Activated CD8-positive, alpha-beta memory T cell treated with anti-CD3 and anti-CD28 coated beads for 4 hours (primary cell): ENCODE data around the gene MYH11.
"Not testable (repeated sequence)": the region's sequence is repeated elsewhere in the genome, so short reads cannot be mapped to it uniquely, and the experiment has no call there.

Source experiments
- DNase-seq, 2 donors: peaks; one replicate each; pipeline ENCODE4 v3.0.0-alpha.2; 2020; ENCODE audit warnings: low read depth in 2 of 2

The MYH11 gene

DNA sequence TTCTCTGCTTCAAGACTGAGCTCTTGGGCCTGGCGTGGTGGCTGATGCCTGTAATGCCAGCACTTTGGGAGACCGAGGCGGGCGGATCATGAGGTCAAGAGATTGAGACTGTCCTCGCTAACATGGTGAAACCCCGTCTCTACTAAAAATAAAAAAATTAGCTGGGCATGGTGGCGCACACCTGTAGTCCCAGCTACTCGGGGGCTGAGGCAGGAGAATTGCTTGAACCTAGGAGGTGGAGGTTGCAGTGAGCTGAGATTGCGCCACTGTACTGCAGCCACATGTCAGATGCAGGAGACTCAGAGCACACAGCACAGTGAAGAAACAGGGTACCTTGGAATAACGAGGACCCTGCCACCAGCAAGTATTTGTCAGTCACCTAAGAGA is 184.7 kb downstream of the MYH11 start:
- not testable (repeated sequence) for DNase-seq

DNA sequence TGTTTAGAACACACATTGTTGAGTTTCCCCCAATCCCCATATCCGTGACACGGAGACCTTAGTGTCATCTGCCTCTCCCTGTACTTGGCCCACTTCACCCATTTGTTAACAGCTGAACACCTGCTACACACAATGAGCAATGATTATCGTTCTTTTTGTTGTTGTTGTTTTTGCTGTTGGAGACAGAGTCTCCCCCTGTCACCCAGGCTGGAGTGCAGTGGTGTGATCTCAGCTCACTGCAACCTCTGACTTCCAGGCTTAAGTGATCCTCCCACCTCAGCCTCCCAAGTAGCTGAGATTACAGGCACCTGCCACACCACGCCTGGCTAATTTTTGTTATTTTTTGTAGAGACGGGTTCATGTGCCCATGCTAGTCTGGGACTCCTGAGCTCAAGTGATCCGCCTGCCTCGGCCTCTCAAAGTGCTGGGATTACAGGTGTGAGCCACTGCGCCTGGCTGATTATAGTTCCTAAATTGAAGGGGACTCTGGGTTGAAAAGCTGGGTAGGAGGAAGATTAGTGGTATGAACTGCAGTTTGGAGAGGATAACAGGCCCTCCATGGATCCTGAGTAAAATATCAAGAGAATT is 185.2 kb downstream of the MYH11 start:
- DNase-seq = no peak

DNA sequence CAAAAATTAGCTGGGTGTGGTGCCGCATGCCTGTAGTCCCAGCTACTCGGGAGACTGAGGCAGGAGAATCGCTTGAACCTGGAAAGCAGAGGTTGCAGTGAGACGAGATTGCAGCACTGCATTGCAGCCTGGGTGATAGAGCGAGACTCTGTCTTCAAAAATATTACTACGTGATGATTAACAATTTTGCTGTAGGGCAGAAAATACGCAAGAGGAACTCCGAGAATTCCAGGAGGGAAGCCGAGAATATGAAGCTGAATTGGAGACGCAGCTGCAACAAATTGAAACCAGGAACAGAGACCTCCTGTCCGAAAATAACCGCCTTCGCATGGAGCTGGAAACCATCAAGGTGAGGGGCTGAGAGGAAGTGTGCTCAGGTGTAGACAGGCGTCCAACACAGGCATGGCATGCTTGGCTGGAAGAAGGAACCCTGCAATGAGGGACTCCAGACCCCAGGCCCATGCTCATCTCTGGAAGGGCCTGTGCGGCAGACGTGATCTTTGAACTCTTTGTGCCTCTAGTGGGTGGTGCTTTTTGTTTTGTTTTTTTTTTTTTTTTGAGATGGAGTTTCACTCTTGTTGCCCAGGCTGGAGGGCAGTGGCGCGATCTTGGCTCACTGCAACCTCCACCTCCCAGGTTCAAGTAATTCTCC is 189.6 kb downstream of the MYH11 start:
- no peak for DNase-seq

DNA sequence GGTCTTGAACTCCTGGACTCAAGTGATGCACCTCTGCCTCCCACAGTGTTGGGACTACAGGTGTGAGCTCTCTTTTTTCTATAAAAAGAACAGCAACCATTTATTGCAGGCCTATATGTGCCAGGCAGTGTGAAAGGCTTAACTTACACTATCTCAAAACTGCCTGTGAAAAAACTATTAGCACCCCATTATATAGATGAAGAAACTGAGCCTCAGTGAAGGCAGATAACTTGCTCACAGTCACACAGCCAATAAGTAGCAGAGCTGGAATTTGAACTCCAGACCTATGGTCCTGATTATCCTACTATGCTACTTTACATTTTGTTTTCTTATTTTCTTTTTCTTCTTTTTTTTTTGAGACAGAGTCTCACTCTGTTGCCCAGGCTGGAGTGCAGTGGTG is 191.7 kb downstream of the MYH11 start:
- no peak for DNase-seq

DNA sequence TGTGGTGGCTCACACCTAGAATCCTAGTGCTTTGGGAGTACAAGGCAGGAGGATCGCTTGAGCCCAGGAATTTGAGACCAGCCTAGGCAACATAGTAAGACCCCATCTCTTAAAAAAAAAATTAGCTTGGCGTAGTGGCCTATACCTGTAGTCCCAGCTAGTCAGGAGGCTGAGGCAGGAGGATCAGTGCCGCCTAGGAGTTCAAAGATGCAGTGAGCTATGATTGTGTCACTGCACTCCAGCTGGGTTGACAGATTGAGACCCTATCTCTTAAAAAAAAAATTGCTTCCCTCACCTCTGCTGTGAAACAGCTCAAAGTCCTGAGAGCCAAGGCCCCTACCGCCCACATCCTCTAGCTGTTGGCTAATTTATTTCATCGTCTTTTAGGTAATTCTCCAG is 196.6 kb downstream of the MYH11 start:
- no peak for DNase-seq

DNA sequence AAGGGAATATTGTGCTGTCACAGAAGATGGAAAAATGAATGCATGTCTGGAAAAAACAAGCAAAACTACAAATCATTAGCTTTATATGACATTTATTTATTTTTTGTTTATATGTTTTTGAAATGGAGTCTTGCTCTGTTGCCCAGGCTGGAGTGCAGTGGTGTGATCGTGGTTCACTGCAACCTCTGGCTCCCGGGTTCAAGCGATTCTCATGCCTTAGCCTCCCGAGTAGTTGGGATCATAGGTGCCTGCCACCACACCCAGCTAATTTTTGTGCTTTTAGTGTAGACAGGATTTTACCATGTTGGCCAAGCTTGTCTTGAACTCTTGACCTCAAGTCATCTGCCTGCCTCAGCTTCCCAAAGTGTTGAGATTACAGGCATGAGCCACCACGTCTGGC is 198.3 kb downstream of the MYH11 start:
- DNase-seq = no peak

DNA sequence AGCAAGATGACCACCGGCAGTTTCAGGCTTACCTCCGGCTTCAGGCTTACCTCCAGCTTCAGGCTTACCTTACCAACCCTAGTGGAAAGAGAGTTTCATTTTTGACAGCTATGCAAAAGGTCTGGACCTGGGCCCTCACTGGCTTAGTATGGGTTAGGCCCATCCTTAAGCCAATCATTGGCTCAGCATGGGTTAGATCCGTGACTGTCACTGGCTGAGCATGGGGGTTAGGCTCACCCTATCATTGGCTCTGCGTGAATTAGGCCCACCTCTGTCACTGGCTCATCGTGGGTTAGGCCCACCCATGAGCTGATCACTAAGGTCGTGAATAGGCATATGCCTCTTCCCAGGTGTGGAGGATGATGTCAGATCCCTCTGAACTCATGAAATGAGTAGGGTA is 198.7 kb downstream of the MYH11 start:
- DNase-seq = no peak

DNA sequence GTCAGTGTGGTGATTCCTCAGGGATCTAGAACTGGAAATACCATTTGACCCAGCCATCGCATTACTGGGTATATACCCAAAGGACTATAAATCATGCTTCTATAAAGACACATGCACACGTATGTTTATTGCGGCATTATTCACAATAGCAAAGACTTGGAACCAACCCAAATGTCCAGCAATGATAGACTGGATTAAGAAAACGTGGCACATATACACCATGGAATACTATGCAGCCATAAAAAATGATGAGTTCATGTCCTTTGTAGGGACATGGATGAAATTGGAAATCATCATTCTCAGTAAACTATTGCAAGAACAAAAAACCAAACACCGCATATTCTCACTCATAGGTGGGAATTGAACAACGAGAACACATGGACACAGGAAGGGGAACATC is 201.3 kb downstream of the MYH11 start:
- DNase-seq = not testable (repeated sequence)

DNA sequence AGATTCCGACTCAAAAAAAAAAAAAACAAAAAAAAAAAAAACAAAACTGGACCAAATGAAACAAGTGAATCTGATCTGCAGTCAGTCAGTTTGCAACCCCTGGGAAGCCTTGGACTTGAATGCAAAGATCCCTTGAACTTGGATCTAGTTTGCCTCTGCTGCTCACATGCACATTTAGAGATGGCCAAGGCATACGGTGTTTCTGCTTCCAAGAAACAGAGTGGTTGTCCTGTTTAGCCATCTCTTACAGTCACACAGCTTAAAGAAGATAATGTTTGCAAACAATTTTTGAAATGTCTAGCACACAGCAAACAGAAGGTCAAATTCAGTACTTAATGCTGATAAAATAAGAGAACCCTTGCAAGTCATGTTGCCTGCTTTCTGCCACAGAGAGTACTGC is 202.2 kb downstream of the MYH11 start:
- no peak for DNase-seq

DNA sequence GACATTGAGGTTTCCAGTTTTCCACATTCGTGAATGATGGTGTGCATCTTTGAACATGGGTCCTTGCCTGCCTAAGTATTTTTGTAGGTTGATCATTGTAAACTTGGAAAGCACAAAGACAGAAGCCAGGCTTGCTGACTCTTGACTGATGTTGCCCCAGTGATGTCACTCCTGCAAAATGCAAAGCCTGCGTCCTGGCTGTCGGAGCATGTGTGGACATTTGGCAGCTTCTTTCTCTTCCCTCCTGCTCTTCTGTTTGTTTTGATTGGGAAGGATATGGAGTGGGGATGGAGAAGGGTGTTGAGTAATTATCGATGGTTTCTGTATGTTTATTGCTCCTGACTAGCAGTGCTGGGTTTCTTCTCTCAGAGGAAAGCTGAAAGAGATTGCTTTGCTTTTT is 203.6 kb downstream of the MYH11 start:
- no peak for DNase-seq
